ENCODE measurements around the gene ZNF536. TPM values are rescaled to one million over a fixed set of nuclear protein-coding genes. Genes with fewer than 3 reads are reported as not detected.

Gene ZNF536
- total and polyA plus RNA-seq, 2 donors (not counting 3 experiments of a cell fraction or from before 2014, with no cell fraction given): not detected

GRCh38 chr19:30579419-30579818 lies 207.2 kb downstream of the ZNF536 start:
- intact Hi-C loops (cut with micrococcal nuclease): no loop called here
- no peak for FAIRE-seq
- BruUV-seq (replicated peaks): no TSS peak

More at GRCh38 chr19:30579419-30579818, 207.2 kb downstream of the ZNF536 start:
- Histone ChIP-seq H2AFZ (ENCODE audit: low read depth, low read length) (no peak overlapping the region), H4K20me1 (replicated peaks; ENCODE audit: control insufficient read depth, extremely low read depth, insufficient read depth, low read length) (no peaks in the 10 kb centered on the region), H3K4me3 (replicated peaks in 1 of 3; ENCODE audit: insufficient read depth in 1 of 3, low read depth in 1 of 3, low read length in 3 of 3) (no peak overlapping the region), H3K9ac (replicated peaks; ENCODE audit: extremely low read depth, insufficient read depth, low read length) (no peak overlapping the region), H3K36me3 (ENCODE audit: control insufficient read depth in 2 of 2, extremely low read depth in 1 of 2, insufficient read depth in 2 of 2, low read length in 2 of 2) (no peaks in the 10 kb centered on the region), H3K79me2 (ENCODE audit: control insufficient read depth, insufficient read depth, low read length) (no peaks in the 10 kb centered on the region), H3K27me3 (ENCODE audit: control insufficient read depth in 2 of 2, insufficient read depth in 2 of 2, low read length in 2 of 2) (no peaks in the 10 kb centered on the region), H3K4me2 (ENCODE audit: insufficient read depth, low read length) (no peak overlapping the region), H3K9me3 (replicated peaks; ENCODE audit: control insufficient read depth, insufficient read depth, low read length) (peaks cover 10% of the 10 kb centered on the region), H3K27ac (ENCODE audit: insufficient read depth, low read depth, low read length) (no peak overlapping the region), H3K9me1 (replicated peaks; ENCODE audit: control insufficient read depth, extremely low read depth, insufficient read depth, low read length) (no peaks in the 10 kb centered on the region), H3K4me1 (ENCODE audit: control insufficient read depth, extremely low read depth, insufficient read depth, low read length) (no peaks in the 10 kb centered on the region)
- ChIA-PET POLR2A (no interaction called here), CTCF (no interaction called here)
- dilution Hi-C loops (cut with MboI; ENCODE audit: extremely low pct_ligation_motif_present, low sequenced_read_pairs): no loop called here
- no peak for TF ChIP-seq POLR2AphosphoS5 (IDR thresholded peaks at IDR 0.05; ENCODE audit: insufficient read depth, low read depth, low read length)
- TF ChIP-seq GATA2 (IDR thresholded peaks at IDR 0.05; ENCODE audit: insufficient read depth, insufficient read length, low read depth, low read length): no peak
- no peak for TF ChIP-seq POLR2A (IDR thresholded peaks at IDR 0.05; ENCODE audit: low read depth, low read length)
- TF ChIP-seq MYC (IDR thresholded peaks at IDR 0.05; ENCODE audit: low read depth, low read length): no peak
- TF ChIP-seq FOS (IDR thresholded peaks at IDR 0.05; ENCODE audit: borderline replicate concordance, insufficient read depth, low read length): no peak
- no peak for TF ChIP-seq MAX (IDR thresholded peaks at IDR 0.05; ENCODE audit: insufficient read depth, insufficient read length)
- TF ChIP-seq CTCF (IDR thresholded peaks at IDR 0.05; ENCODE audit: extremely low read depth in 1 of 2, insufficient read depth in 1 of 2, low read depth in 1 of 2, low read length in 2 of 2): no peak
- TF ChIP-seq EZH2 (IDR thresholded peaks at IDR 0.05; ENCODE audit: borderline replicate concordance, low read depth, low read length, severe bottlenecking): no peak
- no peak for DNase-seq (ENCODE audit: low read depth, low spot score)
